Hepatocyte (in vitro differentiated cells): ENCODE measurements around the gene MSI2. TPM values are rescaled to one million over a fixed set of nuclear protein-coding genes. Genes with fewer than 3 reads are reported as not detected.
"Not testable (repeated sequence)": the region's sequence is repeated elsewhere in the genome, so short reads cannot be mapped to it uniquely, and the experiment has no call there.

Experiments
- DNase-seq: peaks from one replicate; pipeline ENCODE4 v3.0.0-alpha.2; 2016; ENCODE audit warnings: low spot score
- H2AFZ ChIP-seq: fragments of 200-600 bp; sonication (generic); 2 replicates; pipeline ENCODE4 v1.6.0; 2016; ENCODE audit warnings: antibody characterized with exemption, mild to moderate bottlenecking
- H3K27ac ChIP-seq: fragments of 200-600 bp; sonication (generic); 2 replicates; pipeline ENCODE4 v1.5.1; 2016; ENCODE audit warnings: mild to moderate bottlenecking
- H3K27me3 ChIP-seq: fragments of 200-600 bp; sonication (generic); 2 replicates; pipeline ENCODE4 v1.6.1; 2016
- H3K36me3 ChIP-seq: fragments of 200-600 bp; sonication (generic); replicated peaks from 2 replicates; pipeline ENCODE4 v1.5.1; 2016; ENCODE audit warnings: low read depth; ENCODE audit not compliant: insufficient read depth
- H3K4me1 ChIP-seq: fragments of 200-600 bp; sonication (generic); 2 replicates; pipeline ENCODE4 v1.5.1; 2016; ENCODE audit warnings: mild to moderate bottlenecking, moderate library complexity; ENCODE audit not compliant: insufficient read depth
- H3K4me2 ChIP-seq: fragments of 200-600 bp; sonication (generic); 2 replicates; pipeline ENCODE4 v1.6.0; 2016
- H3K4me3 ChIP-seq: fragments of 200-600 bp; sonication (generic); 2 replicates; pipeline ENCODE4 v1.5.1; 2016; ENCODE audit warnings: mild to moderate bottlenecking
- H3K79me2 ChIP-seq: fragments of 200-600 bp; sonication (generic); 2 replicates; pipeline ENCODE4 v1.6.0; 2017; ENCODE audit warnings: mild to moderate bottlenecking
- H3K9me2 ChIP-seq: fragments of 200-600 bp; sonication (generic); replicated peaks from 2 replicates; pipeline ENCODE4 v1.6.0; 2017; ENCODE audit warnings: mild to moderate bottlenecking; ENCODE audit not compliant: insufficient read depth
- H3K9me3 ChIP-seq: fragments of 200-600 bp; sonication (generic); 2 replicates; pipeline ENCODE4 v1.5.1; 2016; ENCODE audit warnings: low read depth, mild to moderate bottlenecking
- H4K20me1 ChIP-seq: fragments of 200-600 bp; sonication (generic); 2 replicates; pipeline ENCODE4 v1.6.0; 2016; ENCODE audit warnings: mild to moderate bottlenecking; ENCODE audit not compliant: insufficient read depth, poor library complexity, severe bottlenecking
- EZH2 ChIP-seq: fragments of 200-600 bp; sonication (generic); IDR thresholded peaks from 2 replicates; pipeline ENCODE4 v1.6.1; 2016; ENCODE audit warnings: antibody characterized with exemption, mild to moderate bottlenecking, borderline replicate concordance
- EZH2phosphoT487 ChIP-seq: fragments of 200-600 bp; sonication (generic); IDR thresholded peaks from one replicate; pipeline ENCODE4 v1.6.1; 2018; ENCODE audit warnings: antibody characterized with exemption, mild to moderate bottlenecking, low read depth, moderate library complexity; ENCODE audit not compliant: unreplicated experiment, severe bottlenecking
- WGBS: methylation state at CpG from one replicate; pipeline ENCODE4 v1.1.6; 2016; ENCODE audit warnings: low lambda C conversion rate; ENCODE audit errors: missing lambda C conversion rate; 5-methylcytosine and 5-hydroxymethylcytosine counted together
- polyA plus RNA-seq: library from polyadenylated mRNA; unstranded; fragments of >200 nt; fragmentation: Nextera tagmentation; extraction: Ambion mirVana; gene quantifications from 2 replicates; pipeline ENCODE4 v1.2.1, GENCODE V29; 2016
- total RNA-seq: library from RNA; depleted of rRNA; stranded (reverse); fragments of >200 nt; gene quantifications from 2 replicates; pipeline ENCODE4 v1.2.3, GENCODE V29; 2014
- TF ChIP-seq, protein P1 (sequence below): fragments of 200-600 bp; sonication (generic); IDR thresholded peaks from 2 replicates; pipeline ENCODE4 v1.5.1; 2016; ENCODE audit warnings: antibody characterized with exemption, mild to moderate bottlenecking; ENCODE audit not compliant: poor library complexity

Gene MSI2
- total and polyA plus RNA-seq, 2 experiments from 2014 or later = 16.1 to 60.6 TPM

DNA sequence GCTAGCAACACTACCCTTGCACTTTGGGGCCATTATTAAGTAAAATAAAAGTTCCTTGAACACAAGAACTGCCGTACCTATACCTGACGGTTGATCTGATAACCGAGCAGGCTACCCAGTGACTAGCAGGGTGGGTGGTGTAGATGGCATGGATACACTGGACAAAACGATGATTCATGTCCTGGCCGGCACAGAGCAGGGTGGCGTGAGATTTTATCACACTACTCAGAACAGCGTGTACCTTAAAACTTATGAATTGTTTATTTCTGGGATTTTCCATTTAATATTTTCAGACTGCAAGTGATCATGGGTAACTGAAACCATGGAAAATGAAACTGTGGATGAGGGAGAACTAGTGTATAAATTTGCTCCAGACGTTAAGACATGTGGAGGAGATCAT, 41.0 kb upstream of the MSI2 start:
- Histone ChIP-seq H3K9me3 (no peaks in the 10 kb centered on the region), H3K4me3 (no peak overlapping the region), H3K4me2 (no peak overlapping the region), H3K36me3 (no peaks in the 10 kb centered on the region), H3K79me2 (no peaks in the 10 kb centered on the region), H4K20me1 (no peaks in the 10 kb centered on the region), H3K9me2 (no peaks in the 10 kb centered on the region), H3K4me1 (no peaks in the 10 kb centered on the region), H3K27me3 (no peaks in the 10 kb centered on the region), H2AFZ (no peak overlapping the region), H3K27ac (peak overlapping the region; percentile 40)
- DNase-seq = peak; percentile 36
- 69% methylated on average over 8 of the region's 8 CpGs for WGBS
- TF ChIP-seq EZH2phosphoT487 = no peak
- TF ChIP-seq, protein P1, sequence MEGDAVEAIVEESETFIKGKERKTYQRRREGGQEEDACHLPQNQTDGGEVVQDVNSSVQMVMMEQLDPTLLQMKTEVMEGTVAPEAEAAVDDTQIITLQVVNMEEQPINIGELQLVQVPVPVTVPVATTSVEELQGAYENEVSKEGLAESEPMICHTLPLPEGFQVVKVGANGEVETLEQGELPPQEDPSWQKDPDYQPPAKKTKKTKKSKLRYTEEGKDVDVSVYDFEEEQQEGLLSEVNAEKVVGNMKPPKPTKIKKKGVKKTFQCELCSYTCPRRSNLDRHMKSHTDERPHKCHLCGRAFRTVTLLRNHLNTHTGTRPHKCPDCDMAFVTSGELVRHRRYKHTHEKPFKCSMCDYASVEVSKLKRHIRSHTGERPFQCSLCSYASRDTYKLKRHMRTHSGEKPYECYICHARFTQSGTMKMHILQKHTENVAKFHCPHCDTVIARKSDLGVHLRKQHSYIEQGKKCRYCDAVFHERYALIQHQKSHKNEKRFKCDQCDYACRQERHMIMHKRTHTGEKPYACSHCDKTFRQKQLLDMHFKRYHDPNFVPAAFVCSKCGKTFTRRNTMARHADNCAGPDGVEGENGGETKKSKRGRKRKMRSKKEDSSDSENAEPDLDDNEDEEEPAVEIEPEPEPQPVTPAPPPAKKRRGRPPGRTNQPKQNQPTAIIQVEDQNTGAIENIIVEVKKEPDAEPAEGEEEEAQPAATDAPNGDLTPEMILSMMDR = no peak
- TF ChIP-seq EZH2 = no peak

DNA sequence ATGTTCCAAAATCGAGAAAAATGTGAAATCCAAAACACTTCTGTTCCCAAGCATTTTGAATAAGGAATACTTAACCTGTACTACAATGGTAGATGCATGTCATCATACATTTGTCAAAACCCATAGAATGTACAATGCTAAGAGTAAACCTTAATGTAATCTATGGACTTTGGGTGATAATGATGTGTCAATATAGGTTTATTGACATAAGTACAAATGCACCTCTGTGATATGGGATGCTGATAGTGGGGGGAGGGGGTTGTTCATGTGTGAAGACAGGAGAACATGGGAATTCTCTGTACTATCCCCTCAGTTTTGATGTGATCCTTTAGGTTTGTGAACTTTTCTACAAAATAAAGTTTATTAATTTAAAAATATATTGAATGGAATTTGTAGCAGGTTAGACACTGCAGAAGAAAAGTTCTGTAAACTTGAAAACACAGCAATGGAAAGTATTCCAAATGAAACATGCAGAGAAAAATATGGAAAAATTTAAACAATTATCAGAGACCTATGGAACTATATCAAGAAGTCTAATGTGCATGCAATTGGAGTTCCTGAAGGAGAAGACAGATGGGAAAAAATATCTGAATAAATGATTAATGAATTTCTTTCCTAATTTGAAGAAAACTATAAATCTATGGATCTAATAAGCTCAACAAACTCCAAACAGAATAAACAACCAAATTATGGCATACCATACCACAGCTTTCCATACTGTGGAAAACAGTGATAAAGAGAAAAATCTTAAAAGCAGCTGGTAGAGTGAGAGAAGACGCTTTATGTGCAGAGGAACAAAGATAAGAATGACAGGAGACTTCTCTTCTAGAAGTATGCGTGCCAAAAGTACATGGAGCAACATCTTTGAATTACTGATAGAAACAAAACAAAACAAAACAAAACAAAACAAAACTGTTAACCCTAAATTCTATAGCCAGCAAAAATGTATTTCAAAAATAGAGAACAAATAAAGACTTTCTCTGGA, 34.7 kb upstream of the MSI2 start:
- H3K27me3 ChIP-seq = no peaks in the 10 kb centered on the region
- H3K9me3 ChIP-seq = peaks cover 8% of the 10 kb centered on the region
- H3K79me2 ChIP-seq = no peaks in the 10 kb centered on the region
- H3K36me3 ChIP-seq = no peaks in the 10 kb centered on the region
- no peak overlapping the region for H3K4me3 ChIP-seq
- H2AFZ ChIP-seq = no peak overlapping the region
- no peaks in the 10 kb centered on the region for H3K4me1 ChIP-seq
- no peaks in the 10 kb centered on the region for H3K9me2 ChIP-seq
- no peak for TF ChIP-seq EZH2
- TF ChIP-seq, protein P1 = no peak
- DNase-seq = no peak
- H3K27ac ChIP-seq = no peak overlapping the region
- no peaks in the 10 kb centered on the region for H4K20me1 ChIP-seq
- H3K4me2 ChIP-seq = no peak overlapping the region
- WGBS = 81% methylated on average over 3 of the region's 3 CpGs

DNA sequence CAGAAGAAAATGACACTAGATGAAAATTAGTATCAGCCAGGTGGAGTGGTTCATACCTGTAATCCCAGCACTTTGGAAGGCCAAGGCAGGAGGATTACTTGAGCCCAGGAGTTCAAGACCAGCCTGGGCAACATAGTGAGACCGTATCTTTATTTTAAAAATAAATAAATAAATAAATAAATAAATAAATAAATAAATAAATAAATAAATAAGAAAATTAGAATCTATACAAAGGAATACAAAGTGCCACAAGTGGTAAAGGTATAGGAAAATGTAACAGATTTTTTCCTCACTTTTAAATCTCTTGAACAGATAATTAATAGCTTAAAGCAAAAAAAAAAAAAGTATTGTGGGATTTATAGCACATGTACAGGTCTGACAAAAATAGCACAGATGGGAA, 33.9 kb upstream of the MSI2 start:
- H3K9me2 ChIP-seq = not testable (repeated sequence)
- 93% methylated on average over 1 of the region's 1 CpG for WGBS

DNA sequence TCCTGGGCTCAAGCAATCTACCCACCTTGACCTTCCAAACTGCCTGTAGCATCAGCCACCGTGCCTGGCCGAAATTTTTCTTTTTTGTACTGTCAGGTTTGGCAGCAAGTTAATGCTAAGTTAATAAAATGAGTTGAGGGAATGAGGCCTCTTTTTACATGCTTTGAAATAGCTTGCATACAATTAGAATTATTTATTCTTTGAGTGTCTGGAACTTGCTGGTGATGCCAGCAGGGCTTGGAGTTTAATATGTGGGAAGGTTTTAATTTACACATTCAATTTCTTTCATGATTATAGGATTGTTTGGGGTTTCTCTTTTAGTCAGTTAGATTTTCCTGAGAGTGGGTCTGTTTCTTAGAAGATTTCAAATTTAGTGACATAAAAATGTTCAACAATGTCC, 31.2 kb upstream of the MSI2 start:
- no peaks in the 10 kb centered on the region for H4K20me1 ChIP-seq
- H3K4me2 ChIP-seq = no peak overlapping the region
- no peak overlapping the region for H2AFZ ChIP-seq
- H3K36me3 ChIP-seq = no peaks in the 10 kb centered on the region
- WGBS = 83% methylated on average over 2 of the region's 2 CpGs
- no peaks in the 10 kb centered on the region for H3K4me1 ChIP-seq
- H3K79me2 ChIP-seq = no peaks in the 10 kb centered on the region
- peaks cover 8% of the 10 kb centered on the region for H3K9me3 ChIP-seq
- no peak overlapping the region for H3K27ac ChIP-seq
- H3K27me3 ChIP-seq = no peaks in the 10 kb centered on the region
- no peak overlapping the region for H3K4me3 ChIP-seq
- no peak for DNase-seq
- TF ChIP-seq EZH2phosphoT487 = no peak
- no peak for TF ChIP-seq EZH2
- TF ChIP-seq, protein P1 = no peak
- no peaks in the 10 kb centered on the region for H3K9me2 ChIP-seq

More for the DNA sequence above, 33.9 kb upstream of the MSI2 start:
- not testable (repeated sequence) for DNase-seq, H3K4me3 ChIP-seq, H3K27me3 ChIP-seq, H2AFZ ChIP-seq, H3K4me2 ChIP-seq, H4K20me1 ChIP-seq, H3K36me3 ChIP-seq, H3K9me3 ChIP-seq, H3K4me1 ChIP-seq, H3K27ac ChIP-seq, H3K79me2 ChIP-seq
